ENCODE data around the gene PAX3. TPM values are rescaled to one million over a fixed set of nuclear protein-coding genes. Genes with fewer than 3 reads are reported as not detected.

Gene PAX3
- total and polyA plus RNA-seq, 2 experiments from 2014 or later = 8.0 to 19.3 TPM

DNA sequence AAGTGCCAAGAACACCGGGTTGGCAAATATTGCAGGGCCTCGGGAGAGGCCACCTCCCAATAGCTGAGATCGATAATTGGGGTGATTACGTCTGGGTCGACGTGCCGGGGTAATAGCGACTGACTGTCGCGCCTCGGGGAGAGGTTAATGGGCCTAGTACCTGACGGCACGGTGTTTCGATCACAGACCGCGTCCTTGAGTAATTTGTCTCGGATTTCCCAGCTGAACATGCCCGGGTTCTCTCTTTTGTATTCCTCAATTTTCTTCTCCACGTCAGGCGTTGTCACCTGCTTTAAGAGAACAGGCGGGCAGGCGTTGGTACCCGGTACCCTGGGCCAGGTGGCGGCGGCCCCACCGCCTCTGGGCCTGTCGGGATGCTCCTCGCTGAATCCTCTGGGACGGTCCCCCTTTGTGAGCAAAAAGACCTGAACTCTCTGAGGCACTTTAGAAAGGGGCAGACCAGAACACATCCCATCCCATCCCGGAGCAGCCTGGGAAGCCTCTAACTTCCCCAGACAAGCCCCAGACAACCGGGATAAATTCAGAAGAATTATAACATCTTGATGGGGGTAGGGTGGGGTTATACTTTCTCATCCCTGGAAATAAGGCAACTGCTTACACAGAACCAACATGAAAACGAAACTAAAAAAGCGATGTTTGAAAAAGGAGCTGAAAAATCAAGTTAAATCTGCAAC lies 3.3 kb downstream of the PAX3 start:
- DNase-seq (ENCODE audit: low read depth in 1 of 2, low spot score in 1 of 2) = no peak
- Histone ChIP-seq H3K27ac (no peak overlapping the region), H3K4me1 (ENCODE audit: low read depth) (peaks cover 2% of the 10 kb centered on the region), H3K27me3 (peaks cover 100% of the 10 kb centered on the region), H3K9me3 (ENCODE audit: low read depth) (no peaks in the 10 kb centered on the region), H3K4me3 (no peak overlapping the region), H3K36me3 (no peaks in the 10 kb centered on the region)
- no peak for TF ChIP-seq CTCF (IDR thresholded peaks at IDR 0.05; ENCODE audit: low read depth, low read length)

DNA sequence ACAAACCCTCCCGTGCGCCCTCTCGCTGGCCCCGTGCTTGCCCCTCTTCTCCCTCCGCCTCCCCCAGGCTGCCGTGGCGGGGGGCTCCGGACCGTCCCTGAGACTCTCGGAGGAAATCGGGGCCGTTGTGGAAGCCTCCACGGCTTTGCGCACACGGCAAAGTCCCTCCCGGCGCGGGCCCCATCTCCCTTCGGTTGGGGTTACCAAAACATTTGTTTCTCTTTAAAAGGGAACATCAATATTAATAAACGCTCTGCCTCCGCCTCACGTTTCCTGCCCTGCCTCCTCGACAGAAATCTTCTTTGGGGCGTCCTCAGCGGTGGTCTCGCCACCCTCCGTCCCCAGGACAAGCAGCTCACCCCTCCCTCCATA lies 3.8 kb downstream of the PAX3 start:
- no peak for DNase-seq (ENCODE audit: low read depth in 1 of 2, low spot score in 1 of 2)
- Histone ChIP-seq H3K36me3 (no peaks in the 10 kb centered on the region), H3K27me3 (peaks cover 100% of the 10 kb centered on the region), H3K27ac (no peak overlapping the region), H3K9me3 (ENCODE audit: low read depth) (no peaks in the 10 kb centered on the region), H3K4me3 (no peak overlapping the region), H3K4me1 (ENCODE audit: low read depth) (peaks cover 5% of the 10 kb centered on the region)
- no peak for TF ChIP-seq CTCF (IDR thresholded peaks at IDR 0.05; ENCODE audit: low read depth, low read length)

DNA sequence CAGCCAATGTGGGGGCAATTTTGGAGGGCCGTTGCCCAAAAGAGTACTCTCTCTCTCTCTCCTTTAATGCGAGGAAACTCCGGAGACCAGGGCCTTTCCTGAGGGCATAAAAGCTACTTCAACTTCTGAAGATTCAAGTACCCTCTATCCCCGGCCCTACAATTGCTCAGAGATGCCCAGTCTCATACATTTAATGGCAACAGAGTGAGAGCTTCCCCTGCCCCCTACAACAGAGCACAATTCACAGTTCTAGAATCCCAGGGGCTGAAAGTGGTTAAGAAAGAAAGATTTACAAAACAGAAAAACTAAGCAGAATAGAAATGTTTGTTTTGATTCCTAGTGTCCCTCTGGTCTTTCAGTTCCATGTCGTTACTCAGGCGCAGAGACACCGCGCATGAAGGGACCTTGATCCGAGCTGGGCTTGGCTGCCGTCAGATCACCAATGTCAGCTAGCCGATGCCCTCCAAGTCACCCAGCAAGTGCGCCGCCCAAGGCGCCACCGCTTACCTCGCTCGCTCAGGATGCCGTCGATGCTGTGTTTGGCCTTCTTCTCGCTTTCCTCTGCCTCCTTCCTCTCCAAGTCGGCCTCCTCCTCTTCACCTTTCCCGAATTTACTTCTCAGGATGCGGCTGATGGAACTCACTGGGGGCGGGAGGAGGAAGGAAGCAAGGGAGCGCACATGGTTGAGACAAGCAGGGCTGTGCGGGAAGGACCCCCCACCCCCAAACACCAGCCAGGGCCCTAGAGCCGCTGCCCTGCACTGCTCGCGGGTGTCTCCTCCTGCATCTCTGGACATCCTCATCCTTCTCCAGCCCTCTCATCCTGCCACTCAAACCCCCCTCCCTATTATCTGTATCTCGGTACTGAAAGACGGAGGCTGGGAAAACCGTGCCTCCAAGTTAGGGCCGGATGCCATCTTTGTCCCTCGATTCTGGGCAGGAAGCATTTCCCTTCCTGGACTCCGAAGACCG lies 4.9 kb downstream of the PAX3 start:
- no peak overlapping the region for H3K4me3 ChIP-seq
- DNase-seq (ENCODE audit: low read depth in 1 of 2, low spot score in 1 of 2) = no peak
- peaks cover 11% of the 10 kb centered on the region for H3K4me1 ChIP-seq (ENCODE audit: low read depth)
- no peaks in the 10 kb centered on the region for H3K36me3 ChIP-seq
- H3K27ac ChIP-seq = no peak overlapping the region
- H3K27me3 ChIP-seq = peaks cover 100% of the 10 kb centered on the region
- no peak for TF ChIP-seq CTCF (IDR thresholded peaks at IDR 0.05; ENCODE audit: low read depth, low read length)
- H3K9me3 ChIP-seq (ENCODE audit: low read depth) = no peaks in the 10 kb centered on the region

DNA sequence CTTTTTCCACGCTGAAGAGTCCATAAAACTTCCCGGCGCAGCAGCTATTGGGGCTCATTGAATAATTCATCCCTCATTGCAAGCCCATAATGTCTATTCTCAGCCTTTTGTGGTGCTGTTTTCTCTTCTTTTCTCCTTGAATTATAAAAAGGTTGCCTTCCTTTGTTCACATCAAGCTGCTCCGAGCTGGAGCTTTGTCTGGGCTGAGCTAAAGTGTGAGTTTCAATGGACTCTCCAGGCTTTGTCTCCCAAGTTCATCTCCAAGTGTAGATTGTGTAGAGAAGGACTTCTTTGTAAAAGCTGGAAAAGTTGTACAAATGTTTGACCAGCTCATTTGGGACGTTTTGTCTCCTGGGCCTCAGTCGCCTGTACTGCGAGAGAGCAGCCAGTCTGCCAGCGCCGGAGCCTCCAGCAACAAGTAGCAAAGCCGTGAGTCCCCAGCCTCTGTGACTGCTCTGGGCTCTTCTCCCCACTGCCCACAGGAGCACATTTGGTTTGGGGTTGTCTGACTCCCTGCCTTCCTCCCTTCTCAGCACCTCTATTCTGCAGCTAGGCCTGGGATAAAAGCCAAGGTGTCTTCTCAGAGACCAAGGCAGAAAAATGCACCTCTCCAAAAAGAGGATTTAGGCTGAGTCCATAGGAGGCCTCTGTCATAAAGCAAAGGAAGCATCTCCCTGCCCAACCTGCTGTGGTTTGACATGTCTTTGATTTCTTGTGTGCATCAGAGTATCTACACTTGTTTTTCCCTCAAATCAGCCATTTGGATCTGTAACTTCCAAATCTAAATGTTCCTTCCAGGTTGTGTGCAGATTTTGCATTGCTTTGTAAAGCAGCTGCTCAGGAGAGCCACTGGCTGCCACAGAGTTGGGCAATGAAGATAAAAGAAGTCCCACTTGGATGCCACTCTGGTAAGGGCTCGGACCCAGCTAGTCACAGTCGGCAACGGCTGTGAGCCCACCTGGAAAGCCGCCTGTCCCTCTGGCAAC lies 6.4 kb downstream of the PAX3 start:
- Histone ChIP-seq H3K36me3 (no peaks in the 10 kb centered on the region), H3K4me1 (ENCODE audit: low read depth) (peaks cover 11% of the 10 kb centered on the region), H3K27me3 (peaks cover 100% of the 10 kb centered on the region), H3K27ac (no peak overlapping the region), H3K4me3 (no peak overlapping the region), H3K9me3 (ENCODE audit: low read depth) (no peaks in the 10 kb centered on the region)
- TF ChIP-seq CTCF (IDR thresholded peaks at IDR 0.05; ENCODE audit: low read depth, low read length) = no peak
- DNase-seq (ENCODE audit: low read depth in 1 of 2, low spot score in 1 of 2) = no peak

- no peaks in the 10 kb centered on the region for H3K36me3 ChIP-seq
- no peak overlapping the region for H3K27ac ChIP-seq
- no peak overlapping the region for H3K4me3 ChIP-seq
- no peaks in the 10 kb centered on the region for H3K9me3 ChIP-seq (ENCODE audit: low read depth)
- H3K27me3 ChIP-seq = peaks cover 100% of the 10 kb centered on the region
- H3K4me1 ChIP-seq (ENCODE audit: low read depth) = peaks cover 11% of the 10 kb centered on the region
- TF ChIP-seq CTCF (IDR thresholded peaks at IDR 0.05; ENCODE audit: low read depth, low read length) = no peak
- no peak for DNase-seq (ENCODE audit: low read depth in 1 of 2, low spot score in 1 of 2)
Measured at GRCh38 chr2:222291485-222291841, 7.3 kb downstream of the PAX3 start.

Measured in cardiac muscle cell (in vitro differentiated cells and primary cell).